ENCODE measurements around the gene TRIM32. TPM values are rescaled to one million over a fixed set of nuclear protein-coding genes. Genes with fewer than 3 reads are reported as not detected.
"Not testable (repeated sequence)": the region's sequence is repeated elsewhere in the genome, so short reads cannot be mapped to it uniquely, and the experiment has no call there.

Gene TRIM32
- total RNA-seq, 1 experiment from 2014 or later, result 11.6 TPM

DNA sequence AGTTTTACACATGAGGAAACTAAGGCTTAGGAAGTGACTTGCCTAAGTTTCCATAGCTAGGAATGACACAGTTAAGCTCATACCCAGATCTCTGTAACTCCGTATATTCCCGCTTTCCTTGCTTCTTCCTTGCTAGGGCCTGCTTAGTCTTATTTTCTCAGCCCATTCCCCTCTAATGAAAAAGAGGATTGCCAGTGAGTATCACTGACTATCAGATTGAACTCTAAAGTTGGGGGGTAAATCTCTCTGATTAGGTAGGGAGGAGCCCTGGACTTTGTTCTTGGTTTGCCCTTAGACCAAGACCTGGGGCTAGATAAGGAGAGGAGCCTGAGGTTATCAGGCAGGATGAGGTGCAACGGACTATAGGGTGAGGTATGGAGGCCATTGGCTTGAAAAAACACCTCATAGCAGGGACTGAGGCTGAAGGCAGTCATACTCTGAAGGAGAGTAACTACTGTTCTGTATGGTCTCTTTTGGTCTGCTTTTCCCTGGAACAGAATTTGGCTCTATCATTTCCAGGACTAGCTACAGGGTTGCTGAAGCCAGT is 2.5 kb downstream of the TRIM32 start:
- H3K27me3 ChIP-seq (ENCODE audit: low read length), result no peaks in the 10 kb centered on the region
- ChIA-PET POLR2A (ENCODE audit: unreplicated experiment) (no interaction called here), CTCF (no interaction called here)
- no peak for TF ChIP-seq EZH2 (IDR thresholded peaks at IDR 0.05; ENCODE audit: low read length, unreplicated experiment)
- TF ChIP-seq, protein P1, sequence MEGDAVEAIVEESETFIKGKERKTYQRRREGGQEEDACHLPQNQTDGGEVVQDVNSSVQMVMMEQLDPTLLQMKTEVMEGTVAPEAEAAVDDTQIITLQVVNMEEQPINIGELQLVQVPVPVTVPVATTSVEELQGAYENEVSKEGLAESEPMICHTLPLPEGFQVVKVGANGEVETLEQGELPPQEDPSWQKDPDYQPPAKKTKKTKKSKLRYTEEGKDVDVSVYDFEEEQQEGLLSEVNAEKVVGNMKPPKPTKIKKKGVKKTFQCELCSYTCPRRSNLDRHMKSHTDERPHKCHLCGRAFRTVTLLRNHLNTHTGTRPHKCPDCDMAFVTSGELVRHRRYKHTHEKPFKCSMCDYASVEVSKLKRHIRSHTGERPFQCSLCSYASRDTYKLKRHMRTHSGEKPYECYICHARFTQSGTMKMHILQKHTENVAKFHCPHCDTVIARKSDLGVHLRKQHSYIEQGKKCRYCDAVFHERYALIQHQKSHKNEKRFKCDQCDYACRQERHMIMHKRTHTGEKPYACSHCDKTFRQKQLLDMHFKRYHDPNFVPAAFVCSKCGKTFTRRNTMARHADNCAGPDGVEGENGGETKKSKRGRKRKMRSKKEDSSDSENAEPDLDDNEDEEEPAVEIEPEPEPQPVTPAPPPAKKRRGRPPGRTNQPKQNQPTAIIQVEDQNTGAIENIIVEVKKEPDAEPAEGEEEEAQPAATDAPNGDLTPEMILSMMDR (conservative IDR thresholded peaks at IDR 0.05; ENCODE audit: low read depth, low read length), result no peak
- TF ChIP-seq EZH2phosphoT487 (IDR thresholded peaks at IDR 0.05; ENCODE audit: borderline replicate concordance, low read length), result no peak
- intact Hi-C loops (cut with micrococcal nuclease), result no loop called here
- no peaks in the 10 kb centered on the region for H3F3A ChIP-seq (ENCODE audit: low read length, unreplicated experiment)
- H3K9me3 ChIP-seq (ENCODE audit: low read length), result no peaks in the 10 kb centered on the region
- 0 out of 2 replicates have a peak overlapping the region, but pooled peaks have one; percentile 96 for H3K4me2 ChIP-seq (ENCODE audit: low read length)
- no peak for DNase-seq
- no peaks in the 10 kb centered on the region for H3K36me3 ChIP-seq (ENCODE audit: low read depth, low read length)
- no peak overlapping the region for H2AFZ ChIP-seq (ENCODE audit: low read length)
- H3K4me1 ChIP-seq (ENCODE audit: insufficient read depth, low read length), result peaks cover 48% of the 10 kb centered on the region
- H3K9me2 ChIP-seq (replicated peaks; ENCODE audit: low read length), result no peaks in the 10 kb centered on the region
- no peak overlapping the region for H3K4me3 ChIP-seq (ENCODE audit: low read length)
- no peak overlapping the region for H3K27ac ChIP-seq (ENCODE audit: low read length)
- no peak for ATAC-seq
- H3K9ac ChIP-seq (ENCODE audit: low read length), result no peak overlapping the region
- H3K79me2 ChIP-seq (ENCODE audit: low read length), result peaks cover 66% of the 10 kb centered on the region
- H4K20me1 ChIP-seq (ENCODE audit: low read length), result peaks cover 3% of the 10 kb centered on the region; the same call in 1 of the 2 replicates
- no TSS peak for BruUV-seq (replicated peaks)

DNA sequence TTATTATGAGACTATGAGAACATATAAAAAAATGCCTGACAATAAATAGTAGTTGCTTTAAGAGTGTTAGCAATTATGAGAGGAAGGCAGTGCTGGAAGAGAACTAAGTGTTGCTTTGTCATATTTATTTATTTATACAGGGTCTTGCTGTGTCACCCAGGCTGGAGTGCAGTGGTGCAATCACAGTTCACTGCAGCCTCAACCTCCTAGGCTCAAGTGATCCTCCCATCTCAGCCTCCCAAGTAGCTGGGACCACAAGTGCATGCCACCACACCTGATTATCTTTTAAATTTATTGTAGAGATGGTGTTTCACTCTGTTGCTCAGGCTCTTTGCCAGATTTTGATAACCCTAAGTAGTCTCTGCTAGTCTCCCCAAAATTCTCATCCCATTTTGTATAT is 3.7 kb downstream of the TRIM32 start:
- H3F3A ChIP-seq (ENCODE audit: low read length, unreplicated experiment); POLR2A ChIA-PET (ENCODE audit: unreplicated experiment); H4K20me1 ChIP-seq (ENCODE audit: low read length); H3K9ac ChIP-seq (ENCODE audit: low read length); intact Hi-C loops (cut with micrococcal nuclease); H3K4me2 ChIP-seq (ENCODE audit: low read length); ATAC-seq; H2AFZ ChIP-seq (ENCODE audit: low read length); H3K36me3 ChIP-seq (ENCODE audit: low read depth, low read length); CTCF ChIA-PET; BruUV-seq (replicated peaks); DNase-seq; H3K4me3 ChIP-seq (ENCODE audit: low read length); H3K9me2 ChIP-seq (replicated peaks; ENCODE audit: low read length); H3K27me3 ChIP-seq (ENCODE audit: low read length); H3K27ac ChIP-seq (ENCODE audit: low read length); H3K9me3 ChIP-seq (ENCODE audit: low read length): not testable (repeated sequence)
- Histone ChIP-seq H3K4me1 (ENCODE audit: insufficient read depth, low read length) (peaks cover 44% of the 10 kb centered on the region), H3K79me2 (ENCODE audit: low read length) (peaks cover 78% of the 10 kb centered on the region)

DNA sequence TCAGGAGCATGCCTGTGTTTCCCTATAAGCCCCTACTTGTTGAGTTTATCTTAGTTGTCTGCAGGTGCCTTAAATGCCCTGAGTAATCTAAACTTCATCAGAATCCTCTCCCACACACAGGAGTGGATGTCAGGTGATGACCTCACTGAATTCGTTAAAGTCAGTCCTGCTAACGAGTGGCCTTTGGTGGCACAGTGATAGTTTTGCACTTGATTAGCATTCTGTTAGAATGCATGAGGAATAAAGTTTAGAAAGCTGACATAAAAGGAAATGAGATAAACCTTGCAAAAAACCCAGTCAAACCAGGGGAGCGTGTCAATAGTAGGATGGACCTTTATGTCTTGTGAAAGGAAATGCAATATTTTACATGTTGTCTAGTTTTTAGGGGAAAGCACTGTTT is 4.5 kb downstream of the TRIM32 start:
- H3K9ac ChIP-seq (ENCODE audit: low read length), result no peak overlapping the region
- TF ChIP-seq, protein P1 (conservative IDR thresholded peaks at IDR 0.05; ENCODE audit: low read depth, low read length), result no peak
- TF ChIP-seq EZH2 (IDR thresholded peaks at IDR 0.05; ENCODE audit: low read length, unreplicated experiment) (no peak), EZH2phosphoT487 (IDR thresholded peaks at IDR 0.05; ENCODE audit: borderline replicate concordance, low read length) (no peak)

More for the DNA sequence above, 4.5 kb downstream of the TRIM32 start:
- Histone ChIP-seq H3K36me3 (ENCODE audit: low read depth, low read length) (no peaks in the 10 kb centered on the region), H3F3A (ENCODE audit: low read length, unreplicated experiment) (no peaks in the 10 kb centered on the region), H3K79me2 (ENCODE audit: low read length) (peaks cover 82% of the 10 kb centered on the region), H3K4me1 (ENCODE audit: insufficient read depth, low read length) (peaks cover 37% of the 10 kb centered on the region), H3K4me3 (ENCODE audit: low read length) (no peak overlapping the region), H3K9me3 (ENCODE audit: low read length) (no peaks in the 10 kb centered on the region), H3K9me2 (replicated peaks; ENCODE audit: low read length) (no peaks in the 10 kb centered on the region), H4K20me1 (ENCODE audit: low read length) (peaks cover 3% of the 10 kb centered on the region; the same call in 1 of the 2 replicates), H2AFZ (ENCODE audit: low read length) (no peak overlapping the region), H3K27me3 (ENCODE audit: low read length) (no peaks in the 10 kb centered on the region), H3K4me2 (ENCODE audit: low read length) (no peak overlapping the region), H3K27ac (ENCODE audit: low read length) (no peak overlapping the region)
- intact Hi-C loops (cut with micrococcal nuclease), result no loop called here
- ChIA-PET CTCF (no interaction called here), POLR2A (ENCODE audit: unreplicated experiment) (no interaction called here)
- no peak for DNase-seq
- BruUV-seq (replicated peaks), result no TSS peak
- no peak for ATAC-seq

All from PC-3 (cell line).